CD14-positive monocyte (primary cell): ENCODE data around the gene EIF3K. TPM values are rescaled to one million over a fixed set of nuclear protein-coding genes. Genes with fewer than 3 reads are reported as not detected.

Experiments
- DNase-seq, 3 donors: peaks; one replicate each; pipeline ENCODE4 v3.0.0-alpha.2; 2011 to 2022
- H2AFZ ChIP-seq: 2 replicates; pipeline ENCODE4 v1.6.0; 2012; ENCODE audit warnings: mild to moderate bottlenecking, low read depth, low read length, inconsistent platforms; ENCODE audit not compliant: insufficient read depth, poor library complexity, severe bottlenecking
- H3K27ac ChIP-seq, 2 donors: 1 replicate in 1 of 2; 2 replicates in 1 of 2; pipeline ENCODE4 v1.5.1; 2012 to 2013; ENCODE audit warnings: low read length in 2 of 2, control low read depth in 1 of 2, inconsistent platforms in 1 of 2, low read depth in 1 of 2, mild to moderate bottlenecking in 1 of 2
- H3K27me3 ChIP-seq, 2 donors: one replicate each; pipeline versions ENCODE4 v1.6.0 to v1.6.1; 2011 to 2013; ENCODE audit warnings: low read length in 2 of 2; ENCODE audit not compliant: control insufficient read depth in 2 of 2, insufficient read depth in 2 of 2
- H3K36me3 ChIP-seq, 2 donors: replicated peaks in 1 of 2; 1 replicate in 1 of 2; 2 replicates in 1 of 2; pipeline versions ENCODE4 v1.5.1 to v1.6.1; 2012 to 2013; ENCODE audit warnings: low read length in 2 of 2, control low read depth in 1 of 2, inconsistent platforms in 1 of 2, mild to moderate bottlenecking in 1 of 2; ENCODE audit not compliant: insufficient read depth in 2 of 2, control insufficient read depth in 1 of 2
- H3K4me1 ChIP-seq, 2 donors: 1 replicate in 1 of 2; 2 replicates in 1 of 2; pipeline versions ENCODE4 v1.5.1 to v1.6.1; 2012 to 2013; ENCODE audit warnings: low read length in 2 of 2, control low read depth in 1 of 2, inconsistent platforms in 1 of 2, mild to moderate bottlenecking in 1 of 2, moderate library complexity in 1 of 2; ENCODE audit not compliant: insufficient read depth in 2 of 2, control insufficient read depth in 1 of 2
- H3K4me2 ChIP-seq: replicated peaks from 2 replicates; pipeline ENCODE3; 2012; ENCODE audit warnings: low read length, moderate library complexity, mild to moderate bottlenecking; ENCODE audit not compliant: poor library complexity, severe bottlenecking; ENCODE audit errors: extremely low read depth
- H3K4me3 ChIP-seq, 3 experiments: fragments of 200-600 bp in 1 of 3; sonication (generic) in 1 of 3; replicated peaks in 1 of 3; 1 replicate in 2 of 3; 2 replicates in 1 of 3; pipeline ENCODE4 v1.5.1; 2011 to 2013; ENCODE audit warnings: low read length in 3 of 3, mild to moderate bottlenecking in 3 of 3, control low read depth in 2 of 3, low read depth in 2 of 3, inconsistent platforms in 1 of 3, moderate library complexity in 1 of 3
- H3K79me2 ChIP-seq: 2 replicates; pipeline ENCODE4 v1.6.0; 2012; ENCODE audit warnings: mild to moderate bottlenecking, control low read depth, inconsistent platforms, low read length, moderate library complexity; ENCODE audit not compliant: insufficient read depth
- H3K9ac ChIP-seq: 2 replicates; pipeline ENCODE4 v1.6.0; 2017; ENCODE audit warnings: low read length, mild to moderate bottlenecking; ENCODE audit not compliant: insufficient read depth, poor library complexity, severe bottlenecking
- H3K9me3 ChIP-seq, 2 donors: replicated peaks in 1 of 2; 1 replicate in 1 of 2; 2 replicates in 1 of 2; pipeline versions ENCODE4 v1.5.1 to v1.6.1; 2012 to 2013; ENCODE audit warnings: low read length in 2 of 2, control low read depth in 1 of 2; ENCODE audit not compliant: control insufficient read depth in 1 of 2, insufficient read depth in 1 of 2
- H4K20me1 ChIP-seq: 2 replicates; pipeline ENCODE4 v1.6.0; 2012; ENCODE audit warnings: mild to moderate bottlenecking, low read length, control low read depth, moderate library complexity; ENCODE audit not compliant: insufficient read depth
- H3K27ac Mint-ChIP-seq, 7 donors: one replicate each; pipeline ENCODE4 v1.8.0; 2020; ENCODE audit warnings: mild to moderate bottlenecking in 7 of 7, mixed read lengths in 7 of 7, moderate library complexity in 6 of 7, inconsistent platforms in 2 of 7
- H3K27me3 Mint-ChIP-seq, 3 donors: one replicate each; pipeline ENCODE4 v1.8.0; 2021 to 2022; ENCODE audit warnings: low read depth in 3 of 3, mild to moderate bottlenecking in 3 of 3, mixed read lengths in 3 of 3, moderate library complexity in 3 of 3, inconsistent platforms in 1 of 3
- H3K36me3 Mint-ChIP-seq, 2 donors: one replicate each; pipeline ENCODE4 v1.8.0; 2020; ENCODE audit warnings: mixed read lengths in 2 of 2, inconsistent platforms in 1 of 2, mild to moderate bottlenecking in 1 of 2
- H3K4me1 Mint-ChIP-seq: one replicate; pipeline ENCODE4 v1.8.0; 2020; ENCODE audit warnings: mild to moderate bottlenecking, mixed read lengths
- H3K4me3 Mint-ChIP-seq, 2 donors: one replicate each; pipeline ENCODE4 v1.8.0; 2020; ENCODE audit warnings: mild to moderate bottlenecking in 2 of 2, mixed read lengths in 2 of 2, moderate library complexity in 1 of 2
- H3K9me3 Mint-ChIP-seq, 7 donors: one replicate each; pipeline ENCODE4 v1.8.0; 2020 to 2022; ENCODE audit warnings: mixed read lengths in 7 of 7, mild to moderate bottlenecking in 6 of 7, moderate library complexity in 6 of 7, inconsistent platforms in 2 of 7
- CTCF ChIP-seq: fragments of 200-600 bp; IDR thresholded peaks from one replicate; pipeline ENCODE4 v1.8.0; 2022; ENCODE audit warnings: antibody characterized with exemption, mild to moderate bottlenecking
- WGBS: methylation state at CpG from one replicate; pipeline ENCODE4 v1.1.5; 2013; ENCODE audit warnings: missing lambda C conversion rate; ENCODE audit not compliant: insufficient coverage; 5-methylcytosine and 5-hydroxymethylcytosine counted together
- intact Hi-C, 2 donors: fragments of 100-400 bp; cut with micrococcal nuclease; formaldehyde crosslinking; loops; one replicate each; pipeline versions ENCODE4 v1.15.0 to v1.15.1; 2023
- polyA plus RNA-seq, 3 donors: library from polyadenylated mRNA; depleted of rRNA in 1 of 3; unstranded in 2 of 3; stranded (reverse) in 1 of 3; fragments of 300-500 nt in 2 of 3; fragments of >200 nt in 1 of 3; fragmentation: Illumina TruSeq in 2 of 3; gene quantifications; 1 replicate in 2 of 3; 2 replicates in 1 of 3; pipeline ENCODE4 v1.2.3, GENCODE V29; 2012 to 2021

Gene EIF3K
- polyA plus RNA-seq, 3 donors = 326 to 1,088 (median 381) TPM

GRCh38 chr19:38640368-38640767, 21.4 kb downstream of the EIF3K start:
- no peaks in the 10 kb centered on the region for H3K9me3 ChIP-seq
- no peak overlapping the region for H3K4me3 Mint-ChIP-seq
- WGBS = 94% methylated on average over 3 of the region's 4 CpGs
- peaks cover 10 to 28% of the 10 kb centered on the region in 2 donors for H3K36me3 Mint-ChIP-seq
- peaks cover 25% of the 10 kb centered on the region for H3K4me1 Mint-ChIP-seq
- no peaks in the 10 kb centered on the region for H3K27me3 ChIP-seq
- H3K4me3 ChIP-seq = no peak overlapping the region
- DNase-seq = no peak
- no peak overlapping the region for H2AFZ ChIP-seq
- peaks cover 17 to 23% of the 10 kb centered on the region in 2 donors for H3K36me3 ChIP-seq
- H3K27me3 Mint-ChIP-seq = peaks cover 0 to 2% (median 0%) of the 10 kb centered on the region in 3 donors
- H3K27ac Mint-ChIP-seq = no peak overlapping the region
- H3K9me3 Mint-ChIP-seq = no peaks in the 10 kb centered on the region
- H3K9ac ChIP-seq = no peak overlapping the region
- H4K20me1 ChIP-seq = peaks cover 9% of the 10 kb centered on the region
- intact Hi-C loops = no loop called here
- H3K27ac ChIP-seq = no peak overlapping the region
- peaks cover 10 to 17% of the 10 kb centered on the region in 2 donors for H3K4me1 ChIP-seq
- H3K4me2 ChIP-seq = no peak overlapping the region
- no peak for TF ChIP-seq CTCF
- no peaks in the 10 kb centered on the region for H3K79me2 ChIP-seq

- H3K36me3 Mint-ChIP-seq = peaks cover 0 to 11% of the 10 kb centered on the region in 2 donors
- Histone ChIP-seq H4K20me1 (peaks cover 1% of the 10 kb centered on the region), H3K9ac (no peak overlapping the region), H2AFZ (no peak overlapping the region), H3K27ac (no peak overlapping the region), H3K4me3 (no peak overlapping the region), H3K4me1 (peaks cover 0 to 3% of the 10 kb centered on the region in 2 donors), H3K36me3 (peaks cover 4 to 7% of the 10 kb centered on the region in 2 donors), H3K9me3 (no peaks in the 10 kb centered on the region), H3K27me3 (no peaks in the 10 kb centered on the region), H3K79me2 (no peaks in the 10 kb centered on the region), H3K4me2 (no peak overlapping the region)
- peak overlapping the region in 1 of 7 donors; percentile 56 for H3K27ac Mint-ChIP-seq
- intact Hi-C loops = no loop called here
- WGBS = 98% methylated on average over 7 of the region's 9 CpGs
- DNase-seq = no peak
- no peak overlapping the region for H3K4me3 Mint-ChIP-seq
- peaks cover 11% of the 10 kb centered on the region for H3K4me1 Mint-ChIP-seq
- peaks cover 0 to 2% (median 0%) of the 10 kb centered on the region in 3 donors for H3K27me3 Mint-ChIP-seq
- no peaks in the 10 kb centered on the region for H3K9me3 Mint-ChIP-seq
- TF ChIP-seq CTCF = no peak
Measured at GRCh38 chr19:38642176-38642575, 23.2 kb downstream of the EIF3K start.
